ENCODE data around the gene RTN4R.

RTN4R gene

GRCh38 chr22:20235389-20235991, 32.6 kb downstream of the RTN4R start:
- TF ChIP-seq CTCF (IDR thresholded peaks at IDR 0.05; ENCODE audit: low read length, missing control alignments) = no peak
- H3K4me3 ChIP-seq (replicated peaks; ENCODE audit: low read depth, low read length) = no peak overlapping the region
- DNase-seq (ENCODE audit: low read depth) = no peak

GRCh38 chr22:20234760-20235388, 33.2 kb downstream of the RTN4R start:
- no peak for TF ChIP-seq CTCF (IDR thresholded peaks at IDR 0.05; ENCODE audit: low read length, missing control alignments)
- H3K4me3 ChIP-seq (replicated peaks; ENCODE audit: low read depth, low read length) = no peak overlapping the region
- DNase-seq (ENCODE audit: low read depth) = no peak

GRCh38 chr22:20234314-20234682, 33.8 kb downstream of the RTN4R start:
- H3K4me3 ChIP-seq (replicated peaks; ENCODE audit: low read depth, low read length) = no peak overlapping the region
- TF ChIP-seq CTCF (IDR thresholded peaks at IDR 0.05; ENCODE audit: low read length, missing control alignments) = no peak
- no peak for DNase-seq (ENCODE audit: low read depth)

GRCh38 chr22:20233351-20234313, 34.5 kb downstream of the RTN4R start:
- H3K4me3 ChIP-seq (replicated peaks; ENCODE audit: low read depth, low read length) = no peak overlapping the region
- no peak for TF ChIP-seq CTCF (IDR thresholded peaks at IDR 0.05; ENCODE audit: low read length, missing control alignments)
- no peak for DNase-seq (ENCODE audit: low read depth)

GRCh38 chr22:20232781-20233180, 35.3 kb downstream of the RTN4R start:
- no peak for TF ChIP-seq CTCF (IDR thresholded peaks at IDR 0.05; ENCODE audit: low read length, missing control alignments)
- H3K4me3 ChIP-seq (replicated peaks; ENCODE audit: low read depth, low read length) = no peak overlapping the region
- no peak for DNase-seq (ENCODE audit: low read depth)

GRCh38 chr22:20232237-20232598, 35.9 kb downstream of the RTN4R start:
- DNase-seq (ENCODE audit: low read depth) = no peak
- TF ChIP-seq CTCF (IDR thresholded peaks at IDR 0.05; ENCODE audit: low read length, missing control alignments) = no peak
- no peak overlapping the region for H3K4me3 ChIP-seq (replicated peaks; ENCODE audit: low read depth, low read length)

Measured in fibroblast of pulmonary artery (primary cell).